ENCODE data around the gene NQO1.

NQO1 gene

DNA sequence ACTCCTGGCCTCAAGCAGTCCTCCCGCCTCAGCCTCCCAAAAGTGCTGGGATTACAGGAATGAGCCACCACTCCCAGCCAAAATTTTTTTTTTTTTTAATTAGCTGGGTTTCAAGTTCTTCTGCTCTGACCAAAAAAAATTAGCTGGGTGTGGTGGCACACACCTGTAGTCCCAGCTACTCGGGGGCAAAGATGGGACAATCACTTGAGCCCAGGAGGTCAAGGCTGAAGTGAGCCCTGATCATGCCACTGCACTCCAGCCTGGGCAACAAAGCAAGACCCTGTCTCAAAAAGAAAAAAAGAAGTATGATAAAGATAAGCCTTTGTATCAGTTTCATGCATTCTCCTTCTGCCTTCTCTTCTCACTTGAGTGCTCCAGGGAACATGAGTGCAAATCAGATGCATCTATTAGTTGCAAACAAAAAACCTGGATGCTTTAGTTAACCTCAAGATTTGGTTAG, 1.9 kb downstream of the NQO1 start:
- H3K27me3 Mint-ChIP-seq (ENCODE audit: low read depth), result no peaks in the 10 kb centered on the region
- peak overlapping the region; percentile 47 for H3K27ac Mint-ChIP-seq
- no peak overlapping the region for H3K4me3 Mint-ChIP-seq
- no peaks in the 10 kb centered on the region for H3K9me3 Mint-ChIP-seq
- peaks cover 44% of the 10 kb centered on the region for H3K4me1 Mint-ChIP-seq (ENCODE audit: low read depth)
- no peaks in the 10 kb centered on the region for H3K36me3 Mint-ChIP-seq (ENCODE audit: low read depth)

- Mint-ChIP-seq H3K27ac (no peak overlapping the region), H3K4me3 (no peak overlapping the region), H3K36me3 (ENCODE audit: low read depth) (peaks cover 2% of the 10 kb centered on the region), H3K9me3 (no peaks in the 10 kb centered on the region), H3K27me3 (ENCODE audit: low read depth) (no peaks in the 10 kb centered on the region), H3K4me1 (ENCODE audit: low read depth) (peaks cover 26% of the 10 kb centered on the region)
These were observed 4.9 kb downstream of the NQO1 start for GRCh38 chr16:69721441-69721957.

- Mint-ChIP-seq H3K9me3 (no peaks in the 10 kb centered on the region), H3K4me3 (no peak overlapping the region), H3K4me1 (ENCODE audit: low read depth) (peaks cover 22% of the 10 kb centered on the region), H3K27ac (no peak overlapping the region), H3K27me3 (ENCODE audit: low read depth) (no peaks in the 10 kb centered on the region), H3K36me3 (ENCODE audit: low read depth) (peaks cover 2% of the 10 kb centered on the region)
These were observed 5.4 kb downstream of the NQO1 start for GRCh38 chr16:69720822-69721430.

DNA sequence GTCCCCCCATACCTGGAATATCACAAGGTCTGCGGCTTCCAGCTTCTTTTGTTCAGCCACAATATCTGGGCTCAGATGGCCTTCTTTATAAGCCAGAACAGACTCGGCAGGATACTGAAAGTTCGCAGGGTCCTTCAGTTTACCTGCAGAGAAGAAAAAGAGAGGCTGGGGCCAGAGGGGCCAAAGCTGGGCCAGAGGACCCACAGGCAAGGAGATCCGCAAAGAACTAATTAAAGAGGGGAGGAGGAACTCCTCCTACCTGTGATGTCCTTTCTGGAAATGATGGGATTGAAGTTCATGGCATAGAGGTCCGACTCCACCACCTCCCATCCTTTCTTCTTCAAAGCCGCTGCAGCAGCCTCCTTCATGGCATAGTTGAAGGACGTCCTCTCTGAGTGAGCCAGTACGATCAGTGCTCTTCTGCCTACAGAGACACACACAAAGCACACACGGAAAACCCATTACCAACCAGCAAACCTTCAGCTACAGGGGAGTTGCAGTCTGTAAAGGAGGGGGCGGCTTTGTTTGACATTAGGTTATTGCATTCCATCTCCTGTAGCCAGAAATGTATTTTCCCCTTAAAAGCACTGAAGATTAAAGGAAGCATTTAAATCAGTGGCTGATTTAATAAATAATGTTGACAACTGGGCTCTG, 8.1 kb downstream of the NQO1 start:
- Mint-ChIP-seq H3K4me1 (ENCODE audit: low read depth) (peaks cover 11% of the 10 kb centered on the region), H3K36me3 (ENCODE audit: low read depth) (peaks cover 8% of the 10 kb centered on the region), H3K4me3 (no peak overlapping the region), H3K9me3 (no peaks in the 10 kb centered on the region), H3K27me3 (ENCODE audit: low read depth) (no peaks in the 10 kb centered on the region), H3K27ac (no peak overlapping the region)

GRCh38 chr16:69717066-69717465, 9.3 kb downstream of the NQO1 start:
- Mint-ChIP-seq H3K9me3 (no peaks in the 10 kb centered on the region), H3K27me3 (ENCODE audit: low read depth) (no peaks in the 10 kb centered on the region), H3K36me3 (ENCODE audit: low read depth) (peaks cover 9% of the 10 kb centered on the region), H3K27ac (no peak overlapping the region), H3K4me3 (no peak overlapping the region), H3K4me1 (ENCODE audit: low read depth) (peaks cover 5% of the 10 kb centered on the region)

- Mint-ChIP-seq H3K27me3 (ENCODE audit: low read depth) (no peaks in the 10 kb centered on the region), H3K36me3 (ENCODE audit: low read depth) (peaks cover 15% of the 10 kb centered on the region), H3K4me3 (no peak overlapping the region), H3K9me3 (no peaks in the 10 kb centered on the region), H3K4me1 (ENCODE audit: low read depth) (peaks cover 4% of the 10 kb centered on the region), H3K27ac (no peak overlapping the region)
These were observed 13.3 kb downstream of the NQO1 start for GRCh38 chr16:69712914-69713581.

DNA sequence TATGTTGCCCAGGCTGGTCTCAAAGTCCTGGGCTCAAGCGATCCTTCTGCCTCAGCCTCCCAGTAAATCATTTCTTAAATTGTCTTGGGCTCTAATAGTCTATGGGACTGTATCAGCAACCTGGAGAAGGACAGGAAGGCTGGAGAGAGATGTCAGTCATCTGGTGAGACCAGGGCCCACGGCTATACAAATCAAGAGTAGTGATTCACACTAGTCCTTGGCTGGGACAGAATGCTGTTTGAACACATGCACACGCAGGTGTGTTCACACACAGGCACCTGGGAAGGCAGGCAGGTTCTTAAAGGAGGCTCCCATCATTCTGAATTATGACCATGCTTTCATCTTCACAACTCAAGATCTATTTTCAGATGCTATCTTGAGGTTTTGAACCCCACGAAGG, 14.1 kb downstream of the NQO1 start:
- H3K27me3 Mint-ChIP-seq (ENCODE audit: low read depth), result no peaks in the 10 kb centered on the region
- no peaks in the 10 kb centered on the region for H3K9me3 Mint-ChIP-seq
- no peak overlapping the region for H3K27ac Mint-ChIP-seq
- H3K4me3 Mint-ChIP-seq, result no peak overlapping the region
- peaks cover 15% of the 10 kb centered on the region for H3K36me3 Mint-ChIP-seq (ENCODE audit: low read depth)
- H3K4me1 Mint-ChIP-seq (ENCODE audit: low read depth), result peaks cover 6% of the 10 kb centered on the region

DNA sequence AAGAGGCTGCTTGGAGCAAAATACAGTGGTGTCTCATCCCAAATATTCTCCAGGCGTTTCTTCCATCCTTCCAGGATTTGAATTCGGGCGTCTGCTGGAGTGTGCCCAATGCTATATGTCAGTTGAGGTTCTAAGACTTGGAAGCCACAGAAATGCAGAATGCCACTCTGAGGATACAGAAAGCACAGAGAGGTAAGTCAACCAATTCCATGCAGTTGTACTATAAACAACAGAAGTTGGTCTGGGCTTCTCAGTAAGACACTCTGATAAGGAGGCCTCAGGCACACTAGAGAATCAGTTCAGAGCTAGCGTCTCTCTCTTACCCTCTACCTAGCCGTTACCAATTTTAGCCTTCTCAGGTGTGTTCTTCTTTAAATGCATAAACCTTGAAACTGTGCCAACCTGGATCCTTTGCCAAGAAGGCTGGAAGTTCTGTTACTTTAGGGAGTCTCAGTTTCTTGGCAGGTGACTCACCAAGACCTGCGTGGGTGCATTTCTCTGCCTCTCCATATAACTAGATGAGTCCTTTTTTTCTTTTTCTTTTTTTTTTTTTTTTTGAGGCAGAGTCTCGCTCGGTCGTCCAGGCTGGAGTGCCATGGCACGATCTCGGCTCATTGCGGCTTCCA, 15.1 kb downstream of the NQO1 start:
- Mint-ChIP-seq H3K9me3 (no peaks in the 10 kb centered on the region), H3K36me3 (ENCODE audit: low read depth) (peaks cover 17% of the 10 kb centered on the region), H3K27ac (no peak overlapping the region), H3K4me3 (no peak overlapping the region), H3K4me1 (ENCODE audit: low read depth) (peaks cover 6% of the 10 kb centered on the region), H3K27me3 (ENCODE audit: low read depth) (no peaks in the 10 kb centered on the region)

DNA sequence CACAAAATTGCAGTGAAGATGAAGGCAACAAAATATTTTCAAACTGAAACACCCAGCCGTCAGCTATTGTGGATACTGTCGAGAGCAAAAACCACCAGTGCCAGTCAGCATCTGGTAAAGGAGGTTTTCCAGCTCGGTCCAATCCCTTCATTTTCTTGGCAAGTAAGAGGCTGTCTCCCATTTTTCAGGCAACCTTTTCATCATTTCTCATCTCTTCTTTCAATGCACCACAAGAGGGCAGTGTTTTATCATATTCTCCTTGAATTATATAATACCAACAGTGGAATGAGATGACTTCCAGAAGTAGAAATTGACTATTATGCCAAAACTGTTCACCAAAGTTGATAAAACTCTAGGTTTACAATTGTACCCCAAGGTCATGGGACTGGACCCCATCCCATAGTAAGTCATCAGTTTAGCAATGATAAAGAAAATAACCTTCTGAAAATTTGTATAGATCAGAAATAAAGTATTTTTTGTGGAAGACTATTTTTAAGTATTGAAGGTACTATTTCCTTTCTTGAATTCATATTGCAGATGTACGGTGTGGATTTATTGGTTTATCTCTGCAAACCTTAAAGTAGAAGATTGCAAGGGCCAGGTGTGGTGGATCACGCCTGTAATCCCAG, 16.8 kb downstream of the NQO1 start:
- Mint-ChIP-seq H3K4me1 (ENCODE audit: low read depth) (peaks cover 6% of the 10 kb centered on the region), H3K9me3 (no peaks in the 10 kb centered on the region), H3K27ac (no peak overlapping the region), H3K4me3 (no peak overlapping the region), H3K36me3 (ENCODE audit: low read depth) (peaks cover 11% of the 10 kb centered on the region), H3K27me3 (ENCODE audit: low read depth) (no peaks in the 10 kb centered on the region)

GRCh38 chr16:69707920-69708683, 18.3 kb downstream of the NQO1 start:
- no peak overlapping the region for H3K27ac Mint-ChIP-seq
- no peaks in the 10 kb centered on the region for H3K9me3 Mint-ChIP-seq
- no peaks in the 10 kb centered on the region for H3K27me3 Mint-ChIP-seq (ENCODE audit: low read depth)
- no peak overlapping the region for H3K4me3 Mint-ChIP-seq
- peaks cover 13% of the 10 kb centered on the region for H3K36me3 Mint-ChIP-seq (ENCODE audit: low read depth)
- peaks cover 6% of the 10 kb centered on the region for H3K4me1 Mint-ChIP-seq (ENCODE audit: low read depth)

GRCh38 chr16:69706975-69707340, 19.4 kb downstream of the NQO1 start:
- peaks cover 6% of the 10 kb centered on the region for H3K4me1 Mint-ChIP-seq (ENCODE audit: low read depth)
- H3K9me3 Mint-ChIP-seq, result no peaks in the 10 kb centered on the region
- no peaks in the 10 kb centered on the region for H3K27me3 Mint-ChIP-seq (ENCODE audit: low read depth)
- peaks cover 11% of the 10 kb centered on the region for H3K36me3 Mint-ChIP-seq (ENCODE audit: low read depth)
- H3K27ac Mint-ChIP-seq, result no peak overlapping the region
- no peak overlapping the region for H3K4me3 Mint-ChIP-seq

GRCh38 chr16:69706256-69706974, 19.9 kb downstream of the NQO1 start:
- H3K27me3 Mint-ChIP-seq (ENCODE audit: low read depth), result no peaks in the 10 kb centered on the region
- peaks cover 6% of the 10 kb centered on the region for H3K4me1 Mint-ChIP-seq (ENCODE audit: low read depth)
- H3K27ac Mint-ChIP-seq, result no peak overlapping the region
- no peaks in the 10 kb centered on the region for H3K9me3 Mint-ChIP-seq
- H3K36me3 Mint-ChIP-seq (ENCODE audit: low read depth), result peaks cover 11% of the 10 kb centered on the region
- no peak overlapping the region for H3K4me3 Mint-ChIP-seq

DNA sequence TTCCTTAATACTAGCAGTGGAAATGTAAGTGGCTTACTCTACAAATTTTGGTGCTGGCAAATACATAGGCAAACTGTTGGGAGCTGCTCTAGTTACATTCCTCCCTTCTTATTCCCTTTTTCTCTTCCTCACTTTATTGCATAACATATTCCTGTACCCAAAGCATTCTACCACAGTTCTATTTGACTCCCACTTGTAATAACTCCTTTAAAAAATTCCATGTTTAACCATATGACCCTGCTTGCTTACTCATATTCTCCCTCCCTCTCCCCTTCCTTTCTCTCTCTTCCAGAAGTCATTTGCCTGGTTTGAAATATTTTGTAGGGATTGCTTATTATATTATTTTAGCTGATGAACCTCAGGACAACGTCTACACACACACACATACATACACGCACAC, 22.7 kb downstream of the NQO1 start:
- peaks cover 4% of the 10 kb centered on the region for H3K4me1 Mint-ChIP-seq (ENCODE audit: low read depth)
- H3K9me3 Mint-ChIP-seq, result no peaks in the 10 kb centered on the region
- H3K27me3 Mint-ChIP-seq (ENCODE audit: low read depth), result no peaks in the 10 kb centered on the region
- H3K36me3 Mint-ChIP-seq (ENCODE audit: low read depth), result peaks cover 10% of the 10 kb centered on the region
- H3K4me3 Mint-ChIP-seq, result no peak overlapping the region
- H3K27ac Mint-ChIP-seq, result no peak overlapping the region

Data from T-helper 1 cell treated with Interleukin-12 subunit alpha and Interleukin-12 subunit beta and Interleukin-4 antibody, amounts not matched to agents 30 μg/mL and 1 μg/mL, for 36 hours (primary cell).